NCI-H187 (cell line): ENCODE measurements around the gene ALPK3.

Source experiments
- DNase-seq, 2 experiments: peaks; one replicate each; lab custom pipeline; 2025; lab: John Stamatoyannopoulos, UW

Gene ALPK3

GRCh38 chr15:84816694-84817465 lies at the start of gene ALPK3:
Gene ALPK3 (plus strand): TSS chr15:84817356. CDS start chr15:84817453, 97 bp downstream.
- no peak for DNase-seq

- no peak for DNase-seq
Measured at GRCh38 chr15:84772031-84772430, 45.1 kb upstream of the ALPK3 start.

GRCh38 chr15:84772467-84772866 lies 44.7 kb upstream of the ALPK3 start:
- no peak for DNase-seq

GRCh38 chr15:84773716-84774115 lies 43.4 kb upstream of the ALPK3 start:
- DNase-seq, result no peak

- DNase-seq, result no peak
Measured at GRCh38 chr15:84775867-84776449, 41.2 kb upstream of the ALPK3 start.

DNA sequence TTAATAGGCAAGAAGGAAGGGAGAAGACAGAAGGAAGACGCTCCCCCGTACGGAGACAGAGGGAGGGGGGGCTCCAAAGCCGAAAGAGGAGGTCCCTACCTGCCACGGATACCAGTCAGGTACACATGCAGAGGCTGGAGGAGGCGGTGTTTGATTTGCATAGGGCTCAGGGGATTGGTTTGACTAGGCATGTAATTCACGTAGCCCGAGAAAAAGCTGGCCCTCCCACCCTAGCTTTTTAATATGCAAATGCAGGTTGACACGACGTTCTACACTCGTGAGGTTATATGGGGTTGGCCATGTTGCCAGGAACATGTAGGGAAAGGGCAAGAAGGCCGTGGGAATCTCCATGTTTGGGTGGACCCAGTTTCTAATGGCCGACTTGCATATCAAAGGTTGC lies 39.0 kb upstream of the ALPK3 start:
- DNase-seq, result no peak

GRCh38 chr15:84780492-84780891 lies 36.7 kb upstream of the ALPK3 start:
- DNase-seq, result no peak

- no peak for DNase-seq
Measured at GRCh38 chr15:84781495-84781894, 35.7 kb upstream of the ALPK3 start.

GRCh38 chr15:84782346-84782745 lies 34.8 kb upstream of the ALPK3 start:
- DNase-seq, result no peak

DNA sequence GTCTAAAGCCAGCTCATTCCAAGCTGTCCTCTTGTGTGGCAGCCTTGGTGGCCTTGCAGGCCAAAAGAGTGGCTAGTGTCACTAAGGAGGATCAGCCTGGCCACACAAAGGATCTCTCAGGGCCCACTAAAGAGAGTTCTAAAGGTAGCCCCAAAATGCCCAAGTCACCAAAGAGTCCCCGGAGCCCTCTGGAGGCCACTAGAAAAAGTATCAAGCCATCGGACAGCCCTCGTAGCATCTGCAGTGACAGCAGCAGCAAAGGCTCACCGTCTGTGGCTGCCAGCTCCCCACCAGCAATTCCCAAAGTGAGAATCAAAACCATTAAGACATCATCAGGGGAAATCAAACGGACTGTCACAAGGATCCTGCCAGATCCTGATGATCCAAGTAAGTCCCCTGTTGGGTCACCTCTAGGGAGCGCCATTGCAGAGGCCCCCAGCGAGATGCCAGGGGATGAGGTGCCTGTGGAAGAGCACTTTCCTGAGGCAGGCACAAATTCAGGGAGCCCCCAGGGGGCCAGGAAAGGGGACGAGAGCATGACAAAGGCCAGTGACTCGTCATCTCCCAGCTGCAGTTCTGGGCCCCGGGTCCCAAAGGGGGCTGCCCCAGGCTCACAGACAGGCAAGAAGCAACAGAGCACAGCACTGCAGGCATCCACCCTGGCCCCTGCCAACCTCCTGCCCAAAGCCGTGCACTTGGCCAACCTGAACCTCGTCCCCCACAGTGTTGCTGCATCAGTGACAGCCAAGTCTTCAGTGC lies 33.5 kb upstream of the ALPK3 start:
- DNase-seq, result no peak

DNA sequence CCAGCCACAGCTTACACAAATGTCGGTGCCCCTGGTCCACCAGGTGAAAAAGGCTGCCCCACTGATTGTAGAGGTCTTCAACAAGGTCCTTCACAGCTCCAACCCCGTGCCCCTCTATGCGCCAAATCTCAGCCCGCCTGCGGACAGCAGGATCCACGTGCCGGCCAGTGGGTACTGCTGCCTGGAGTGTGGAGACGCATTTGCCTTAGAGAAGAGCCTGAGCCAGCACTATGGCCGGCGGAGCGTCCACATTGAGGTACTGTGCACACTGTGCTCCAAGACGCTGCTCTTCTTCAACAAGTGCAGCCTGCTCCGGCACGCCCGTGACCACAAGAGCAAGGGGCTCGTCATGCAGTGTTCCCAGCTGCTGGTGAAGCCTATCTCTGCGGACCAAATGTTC lies 32.9 kb upstream of the ALPK3 start:
- DNase-seq, result no peak

GRCh38 chr15:84785053-84785452 lies 32.1 kb upstream of the ALPK3 start:
- DNase-seq, result no peak

DNA sequence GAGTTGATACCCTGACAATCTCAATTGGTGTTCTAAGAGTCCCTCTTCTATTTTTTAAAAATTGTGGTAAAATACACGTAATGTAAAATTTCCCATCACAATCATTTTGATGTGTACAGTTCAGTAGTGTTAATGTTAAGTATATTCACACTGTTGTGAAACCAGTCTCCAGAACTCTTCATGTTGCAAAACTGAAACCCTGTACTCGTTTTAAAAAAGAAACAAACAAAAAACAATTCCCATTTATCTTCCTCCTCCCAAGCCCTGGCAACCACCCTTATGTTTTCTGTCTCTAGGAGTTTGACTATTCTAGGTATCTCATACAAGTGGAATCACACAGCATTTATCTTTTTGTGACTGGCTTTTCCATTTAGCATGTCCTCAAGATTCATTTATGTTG lies 28.7 kb upstream of the ALPK3 start:
- DNase-seq, result no peak

DNA sequence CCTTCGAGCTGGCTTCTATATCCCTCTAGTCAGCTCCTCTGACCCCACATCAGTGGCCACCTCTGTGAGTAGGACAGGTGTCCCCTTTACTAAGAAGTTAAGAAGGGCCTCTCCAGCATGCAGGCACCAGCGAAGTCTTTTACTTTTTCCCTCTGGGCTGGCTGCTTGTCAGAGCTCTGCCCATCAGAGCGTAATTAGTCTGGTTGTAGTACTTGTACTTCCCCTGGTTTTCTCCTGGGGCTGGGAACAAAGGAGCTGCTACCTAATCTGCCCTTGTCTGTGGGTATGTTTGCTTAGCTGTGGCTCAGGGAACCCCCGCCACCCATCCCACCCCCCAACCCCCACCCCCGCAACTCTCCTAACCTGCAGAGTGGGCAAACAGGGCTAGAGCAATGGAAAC lies 27.4 kb upstream of the ALPK3 start:
- DNase-seq, result no peak

DNA sequence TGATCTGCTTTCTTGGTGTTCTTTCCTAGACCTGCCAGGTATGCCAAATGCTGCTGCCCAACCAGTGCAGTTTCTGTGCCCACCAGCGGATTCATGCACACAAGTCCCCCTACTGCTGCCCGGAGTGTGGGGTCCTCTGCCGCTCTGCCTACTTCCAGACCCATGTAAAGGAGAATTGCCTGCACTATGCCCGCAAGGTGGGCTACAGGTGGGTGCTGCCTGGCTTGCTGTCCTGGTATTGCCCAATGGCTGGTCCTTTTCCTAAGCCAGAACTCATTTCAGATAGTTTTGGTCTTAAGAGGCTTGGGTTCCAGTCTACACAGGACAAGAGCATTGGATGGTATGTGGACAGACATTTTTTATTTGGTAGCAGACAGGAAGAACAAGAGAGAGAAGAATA lies 26.5 kb upstream of the ALPK3 start:
- no peak for DNase-seq

GRCh38 chr15:84791763-84792162 lies 25.4 kb upstream of the ALPK3 start:
- DNase-seq, result no peak

DNA sequence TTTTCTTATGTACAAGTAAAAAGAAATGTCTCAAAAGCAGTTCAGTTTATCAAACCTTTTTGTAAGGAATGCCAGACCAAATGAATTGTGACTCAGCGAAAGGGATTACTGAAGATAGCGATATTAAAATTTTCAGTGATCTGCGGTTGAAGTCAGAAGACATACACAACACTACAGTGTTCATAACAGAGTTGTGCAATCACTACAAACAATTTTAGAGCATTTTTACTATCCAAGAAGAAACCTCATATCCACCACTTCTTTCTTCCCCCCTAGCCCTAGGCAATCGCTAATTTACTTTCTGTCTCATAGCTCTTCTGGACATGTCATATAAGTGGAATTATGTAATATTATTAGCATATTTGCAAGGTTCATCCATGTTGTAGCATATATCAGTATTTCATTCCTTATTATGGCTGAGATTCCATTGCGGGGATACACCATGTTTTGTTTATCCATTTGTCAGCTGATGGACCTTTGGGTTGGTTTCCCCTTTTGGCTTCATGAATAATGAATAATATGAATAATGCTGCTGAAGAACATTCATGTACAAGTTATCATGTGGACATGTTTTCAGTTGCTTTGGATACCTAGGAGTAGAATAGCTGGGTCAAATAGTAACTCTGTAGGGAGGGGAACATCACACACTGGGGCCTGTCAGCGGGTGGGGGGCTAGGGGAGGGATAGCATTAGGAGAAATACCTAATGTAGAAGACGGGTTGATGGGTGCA lies 23.6 kb upstream of the ALPK3 start:
- no peak for DNase-seq

- DNase-seq, result no peak
Measured at GRCh38 chr15:84794162-84794547, 23.0 kb upstream of the ALPK3 start.

- no peak for DNase-seq
Measured at GRCh38 chr15:84795186-84795585, 22.0 kb upstream of the ALPK3 start.

- DNase-seq, result no peak
Measured at GRCh38 chr15:84797212-84797611, 19.9 kb upstream of the ALPK3 start.

DNA sequence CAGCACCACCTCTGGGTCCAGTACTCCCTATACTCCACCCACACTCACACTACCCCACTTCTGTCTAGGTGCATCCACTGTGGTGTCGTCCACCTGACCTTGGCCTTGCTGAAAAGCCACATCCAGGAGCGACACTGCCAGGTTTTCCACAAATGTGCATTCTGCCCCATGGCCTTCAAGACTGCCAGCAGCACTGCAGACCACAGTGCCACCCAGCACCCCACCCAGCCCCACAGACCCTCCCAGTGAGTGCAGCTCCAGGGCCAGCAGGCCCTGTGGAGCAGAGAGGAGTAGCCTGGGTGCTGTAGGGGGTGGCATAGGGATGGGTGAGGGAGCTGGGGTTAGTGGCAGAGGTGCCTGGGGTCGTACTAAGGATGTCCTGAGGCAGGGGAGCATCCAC lies 19.4 kb upstream of the ALPK3 start:
- DNase-seq, result no peak

GRCh38 chr15:84798436-84798946 lies 18.7 kb upstream of the ALPK3 start:
- DNase-seq, result no peak
